Esophagus (tissue), 2 donors: ENCODE results near the gene PROSER2. TPM values are rescaled to one million over a fixed set of nuclear protein-coding genes. Genes with fewer than 3 reads are reported as not detected.

ENCODE experiments used
- H3K27ac ChIP-seq, 2 donors: one replicate each; pipeline ENCODE4 v1.5.1; 2013; ENCODE audit warnings: low read depth in 2 of 2, mild to moderate bottlenecking in 2 of 2, inconsistent platforms in 1 of 2, low read length in 1 of 2, moderate library complexity in 1 of 2
- H3K27me3 ChIP-seq, 2 donors: one replicate each; pipeline ENCODE4 v1.6.1; 2013; ENCODE audit warnings: low read length in 2 of 2, control low read depth in 1 of 2, mild to moderate bottlenecking in 1 of 2; ENCODE audit not compliant: insufficient read depth in 2 of 2, control insufficient read depth in 1 of 2
- H3K36me3 ChIP-seq, 2 donors: one replicate each; pipeline ENCODE4 v1.6.1; 2013; ENCODE audit warnings: low read length in 1 of 2; ENCODE audit not compliant: control insufficient read depth in 2 of 2, insufficient read depth in 2 of 2
- H3K4me1 ChIP-seq, 2 donors: one replicate each; pipeline ENCODE4 v1.6.1; 2013; ENCODE audit warnings: low read length in 1 of 2; ENCODE audit not compliant: control insufficient read depth in 2 of 2, insufficient read depth in 2 of 2
- H3K4me3 ChIP-seq, 2 donors: one replicate each; pipeline ENCODE4 v1.5.1; 2013; ENCODE audit warnings: low read length in 2 of 2, mild to moderate bottlenecking in 2 of 2, low read depth in 1 of 2, moderate library complexity in 1 of 2
- H3K9me3 ChIP-seq, 2 donors: one replicate each; pipeline ENCODE4 v1.6.1; 2013; ENCODE audit warnings: mild to moderate bottlenecking in 2 of 2, low read depth in 1 of 2, low read length in 1 of 2, moderate library complexity in 1 of 2; ENCODE audit not compliant: control insufficient read depth in 2 of 2, insufficient read depth in 1 of 2
- WGBS, 2 donors: extraction: QIAGEN DNeasy Blood & Tissue Kit; methylation state at CpG; one replicate each; pipeline ENCODE4 v1.1.7; 2013; 5-methylcytosine and 5-hydroxymethylcytosine counted together
- polyA plus RNA-seq, 2 donors: library from polyadenylated mRNA; stranded (reverse); fragments of 200-250 nt; gene quantifications; one replicate each; pipeline ENCODE4 v1.2.3, GENCODE V29; 2013
- donor health status: healthy with polysubstance abuse.
- donor health status: Bipolar disorder and iron deficiency.

PROSER2 gene
- polyA plus RNA-seq, 2 donors: 5.2 to 6.8 TPM

GRCh38 chr10:11799736-11800080, 23.4 kb upstream of the PROSER2 start:
- WGBS, 2 donors: 89 to 91% methylated on average over 9 of the region's 9 CpGs
- Histone ChIP-seq H3K4me3 (no peak overlapping the region), H3K36me3 (no peaks in the 10 kb centered on the region), H3K4me1 (no peaks in the 10 kb centered on the region), H3K27ac (no peak overlapping the region), H3K27me3 (no peaks in the 10 kb centered on the region), H3K9me3 (peaks cover 0 to 4% of the 10 kb centered on the region in 2 donors)

GRCh38 chr10:11804336-11804735, 18.8 kb upstream of the PROSER2 start:
- Histone ChIP-seq H3K36me3 (no peaks in the 10 kb centered on the region), H3K27ac (no peak overlapping the region), H3K4me1 (no peaks in the 10 kb centered on the region), H3K27me3 (no peaks in the 10 kb centered on the region), H3K9me3 (no peaks in the 10 kb centered on the region), H3K4me3 (no peak overlapping the region)
- 89 to 92% methylated on average over 16 of the region's 16 CpGs for WGBS, 2 donors

GRCh38 chr10:11805792-11806191, 17.4 kb upstream of the PROSER2 start:
- Histone ChIP-seq H3K4me1 (peaks cover 0 to 3% of the 10 kb centered on the region in 2 donors), H3K36me3 (no peaks in the 10 kb centered on the region), H3K9me3 (no peaks in the 10 kb centered on the region), H3K27me3 (no peaks in the 10 kb centered on the region), H3K27ac (no peak overlapping the region), H3K4me3 (no peak overlapping the region)
- WGBS, 2 donors: 91 to 93% methylated on average over 4 of the region's 4 CpGs

- WGBS, 2 donors: 86 to 90% methylated on average over 6 of the region's 6 CpGs
- no peaks in the 10 kb centered on the region for H3K27me3 ChIP-seq
- H3K4me3 ChIP-seq: no peak overlapping the region
- H3K4me1 ChIP-seq: peaks cover 0 to 3% of the 10 kb centered on the region in 2 donors
- H3K27ac ChIP-seq: no peak overlapping the region
- H3K36me3 ChIP-seq: no peaks in the 10 kb centered on the region
- H3K9me3 ChIP-seq: no peaks in the 10 kb centered on the region
Measured at GRCh38 chr10:11806706-11807105, 16.4 kb upstream of the PROSER2 start.

GRCh38 chr10:11808808-11809207, 14.3 kb upstream of the PROSER2 start:
- H3K27me3 ChIP-seq: no peaks in the 10 kb centered on the region
- H3K27ac ChIP-seq: no peak overlapping the region
- H3K4me3 ChIP-seq: no peak overlapping the region
- WGBS, 2 donors: 96 to 97% methylated on average over 5 of the region's 5 CpGs
- no peaks in the 10 kb centered on the region for H3K36me3 ChIP-seq
- no peaks in the 10 kb centered on the region for H3K9me3 ChIP-seq
- peaks cover 0 to 3% of the 10 kb centered on the region in 2 donors for H3K4me1 ChIP-seq

- no peaks in the 10 kb centered on the region for H3K27me3 ChIP-seq
- 43 to 47% methylated on average over 13 of the region's 13 CpGs for WGBS, 2 donors
- no peaks in the 10 kb centered on the region for H3K9me3 ChIP-seq
- no peaks in the 10 kb centered on the region for H3K36me3 ChIP-seq
- H3K4me3 ChIP-seq: no peak overlapping the region
- H3K4me1 ChIP-seq: peaks cover 0 to 3% of the 10 kb centered on the region in 2 donors
- H3K27ac ChIP-seq: no peak overlapping the region
Measured at GRCh38 chr10:11810313-11810766, 12.8 kb upstream of the PROSER2 start.

GRCh38 chr10:11810973-11811372, 12.2 kb upstream of the PROSER2 start:
- no peak overlapping the region for H3K27ac ChIP-seq
- no peaks in the 10 kb centered on the region for H3K27me3 ChIP-seq
- 81 to 85% methylated on average over 6 of the region's 6 CpGs for WGBS, 2 donors
- no peak overlapping the region for H3K4me3 ChIP-seq
- H3K4me1 ChIP-seq: peaks cover 0 to 3% of the 10 kb centered on the region in 2 donors
- no peaks in the 10 kb centered on the region for H3K9me3 ChIP-seq
- no peaks in the 10 kb centered on the region for H3K36me3 ChIP-seq

GRCh38 chr10:11813177-11813576, 10.0 kb upstream of the PROSER2 start:
- Histone ChIP-seq H3K4me3 (no peak overlapping the region), H3K27me3 (no peaks in the 10 kb centered on the region), H3K9me3 (no peaks in the 10 kb centered on the region), H3K36me3 (no peaks in the 10 kb centered on the region), H3K27ac (no peak overlapping the region), H3K4me1 (peaks cover 0 to 3% of the 10 kb centered on the region in 2 donors)
- WGBS, 2 donors: 84 to 90% methylated on average over 7 of the region's 7 CpGs

GRCh38 chr10:11813855-11814567, 9.1 kb upstream of the PROSER2 start:
- no peaks in the 10 kb centered on the region for H3K9me3 ChIP-seq
- H3K27ac ChIP-seq: peak overlapping the region in 1 of 2 donors; percentile 44
- WGBS, 2 donors: 72% methylated on average over 13 of the region's 13 CpGs
- H3K4me3 ChIP-seq: no peak overlapping the region
- H3K4me1 ChIP-seq: peaks cover 0 to 3% of the 10 kb centered on the region in 2 donors
- no peaks in the 10 kb centered on the region for H3K36me3 ChIP-seq
- H3K27me3 ChIP-seq: no peaks in the 10 kb centered on the region

- Histone ChIP-seq H3K36me3 (no peaks in the 10 kb centered on the region), H3K4me3 (no peak overlapping the region), H3K27ac (no peak overlapping the region), H3K9me3 (no peaks in the 10 kb centered on the region), H3K4me1 (no peaks in the 10 kb centered on the region), H3K27me3 (no peaks in the 10 kb centered on the region)
- WGBS, 2 donors: 71 to 72% methylated on average over 3 of the region's 3 CpGs
Measured at GRCh38 chr10:11819027-11819426, 4.1 kb upstream of the PROSER2 start.
